K562 (cell line): Measurements from ENCODE around the gene VWF. TPM values are rescaled to one million over a fixed set of nuclear protein-coding genes. Genes with fewer than 3 reads are reported as not detected.

Experiments used
- CCAR2 ChIP-seq: fragments of 200-400 bp; formaldehyde crosslinking; IDR thresholded peaks from 2 replicates; pipeline ENCODE4 v1.6.1; 2017; ENCODE audit warnings: mild to moderate bottlenecking, low read depth, low read length
- FOXO4 ChIP-seq: fragments of 450-650 bp; formaldehyde crosslinking; IDR thresholded peaks from 2 replicates; pipeline ENCODE4 v1.4.0; 2020; ENCODE audit warnings: mild to moderate bottlenecking, moderate library complexity
- NFATC3 ChIP-seq: fragments of 450-650 bp; IDR thresholded peaks from 2 replicates; pipeline ENCODE4 v1.6.1; 2017; ENCODE audit warnings: mild to moderate bottlenecking
- POLR2G ChIP-seq: fragments of 200-400 bp; formaldehyde crosslinking; IDR thresholded peaks from 2 replicates; pipeline ENCODE4 v1.6.1; 2017; ENCODE audit warnings: low read depth, mild to moderate bottlenecking, antibody characterized with exemption, low read length, moderate library complexity
- PRDM10 ChIP-seq: fragments of 450-650 bp; IDR thresholded peaks from 2 replicates; pipeline ENCODE4 v1.6.1; 2018; ENCODE audit not compliant: partially characterized antibody
- STAT6 ChIP-seq: sonication (generic); formaldehyde crosslinking; IDR thresholded peaks from 2 replicates; pipeline ENCODE4 v1.8.1; 2023; ENCODE audit warnings: mild to moderate bottlenecking, missing genetic modification reagents
- polyA plus RNA-seq, 8 experiments: library from polyadenylated mRNA; depleted of rRNA in 4 of 8; stranded (reverse) in 5 of 8; unstranded in 3 of 8; fragments of >200 nt; fragmentation: Nextera tagmentation in 2 of 8; fragmentation: Illumina TruSeq in 1 of 8; extraction: Ambion mirVana in 2 of 8; extraction: Trizol in 1 of 8; gene quantifications; 2 replicates each; pipeline versions ENCODE4 v1.2.1 to v1.2.3, GENCODE V29; 2011 to 2014; ENCODE audit warnings: inconsistent platforms in 1 of 8, missing spikeins in 1 of 8
- total RNA-seq, 7 experiments: library from RNA; depleted of rRNA in 6 of 7; stranded (reverse); fragments of >200 nt in 6 of 7; fragmentation: Illumina TruSeq in 2 of 7; extraction: Trizol in 2 of 7; gene quantifications; 2 replicates each; pipeline versions ENCODE4 v1.2.1 to v1.2.3, GENCODE V29; 2011 to 2021; ENCODE audit warnings: low replicate concordance in 1 of 7

The VWF gene
- total and polyA plus RNA-seq, 9 of the 15 experiments (the other 6 are each of a cell fraction or from before 2014, with no cell fraction given), result 0.53 TPM; not detected in 8

- TF ChIP-seq STAT6 (CRISPR knock-in tag), result no peak
- no peak for TF ChIP-seq CCAR2
- TF ChIP-seq PRDM10, result no peak
- TF ChIP-seq POLR2G, result no peak
- TF ChIP-seq NFATC3, result no peak
- no peak for TF ChIP-seq FOXO4 (CRISPR knock-in tag)
These were observed 65.2 kb downstream of the VWF start (continued) for GRCh38 chr12:6059221-6059620.
